ENCODE measurements around the gene MGLL.
"Not testable (repeated sequence)": the region's sequence is repeated elsewhere in the genome, so short reads cannot be mapped to it uniquely, and the experiment has no call there.

Gene MGLL

GRCh38 chr3:127670761-127671522 is 151.4 kb downstream of the MGLL start:
- no peak for DNase-seq

GRCh38 chr3:127670229-127670559 is 152.1 kb downstream of the MGLL start:
- DNase-seq = no peak

- DNase-seq = no peak
Measured at GRCh38 chr3:127669541-127670228, 152.6 kb downstream of the MGLL start.

GRCh38 chr3:127668906-127669305 is 153.4 kb downstream of the MGLL start:
- DNase-seq = no peak

- DNase-seq = no peak
Measured at GRCh38 chr3:127667119-127667681, 155.1 kb downstream of the MGLL start.

- no peak for DNase-seq
Measured at GRCh38 chr3:127666676-127667075, 155.6 kb downstream of the MGLL start.

GRCh38 chr3:127665586-127665985 is 156.7 kb downstream of the MGLL start:
- DNase-seq = no peak

GRCh38 chr3:127665165-127665564 is 157.2 kb downstream of the MGLL start:
- no peak for DNase-seq

- DNase-seq = no peak
Measured at GRCh38 chr3:127663151-127663550, 159.2 kb downstream of the MGLL start.

- DNase-seq = no peak
Measured at GRCh38 chr3:127662001-127662469, 160.3 kb downstream of the MGLL start.

- no peak for DNase-seq
Measured at GRCh38 chr3:127661600-127661999, 160.7 kb downstream of the MGLL start.

- DNase-seq = no peak
Measured at GRCh38 chr3:127660621-127661251, 161.6 kb downstream of the MGLL start.

- DNase-seq = no peak
Measured at GRCh38 chr3:127658234-127658633, 164.1 kb downstream of the MGLL start.

- DNase-seq = no peak
Measured at GRCh38 chr3:127656906-127657305, 165.4 kb downstream of the MGLL start.

- no peak for DNase-seq
Measured at GRCh38 chr3:127655641-127656040, 166.7 kb downstream of the MGLL start.

- not testable (repeated sequence) for DNase-seq
Measured at GRCh38 chr3:127654993-127655392, 167.3 kb downstream of the MGLL start.

GRCh38 chr3:127654374-127654773 is 167.9 kb downstream of the MGLL start:
- DNase-seq = no peak

GRCh38 chr3:127652246-127652995 is 169.9 kb downstream of the MGLL start:
- DNase-seq = no peak

- DNase-seq = no peak
Measured at GRCh38 chr3:127651516-127652172, 170.7 kb downstream of the MGLL start.

GRCh38 chr3:127650236-127650635 is 172.1 kb downstream of the MGLL start:
- no peak for DNase-seq

- no peak for DNase-seq
Measured at GRCh38 chr3:127647845-127648204, 174.5 kb downstream of the MGLL start.

GRCh38 chr3:127647166-127647844 is 175.0 kb downstream of the MGLL start:
- DNase-seq = no peak
